Caco-2 (cell line): ENCODE results near the gene HOXB9. TPM values are rescaled to one million over a fixed set of nuclear protein-coding genes. Genes with fewer than 3 reads are reported as not detected.

Source experiments
- BruUV-seq: library from RNA; stranded (reverse); fragments of 400-500 nt; replicated peaks from 2 replicates; lab custom pipeline; 2021; lab: Mats Ljungman, UMichigan
- CTCF ChIA-PET: fragments of 300-600 bp; sonication (Branson Sonifier 250); formaldehyde crosslinking; loops from one replicate; lab custom pipeline; 2022; ENCODE audit warnings: antibody characterized with exemption; lab: Charles Lee
- POLR2A ChIA-PET: fragments of 300-600 bp; sonication (Branson Sonifier 250); formaldehyde crosslinking; loops from one replicate; lab custom pipeline; 2022; ENCODE audit warnings: antibody characterized with exemption; lab: Charles Lee
- DNase-seq, 2 experiments: peaks; one replicate each; pipeline versions ENCODE4 v3.0.0 to v3.0.0-alpha.2; 2020 to 2022
- H3K27me3 ChIP-seq: replicated peaks from 2 replicates; pipeline ENCODE4 v1.6.0; 2011; ENCODE audit warnings: low read length; ENCODE audit not compliant: control insufficient read depth, insufficient read depth
- H3K36me3 ChIP-seq: 2 replicates; pipeline ENCODE4 v1.5.1; 2011; ENCODE audit warnings: low read length; ENCODE audit not compliant: control insufficient read depth, insufficient read depth
- H3K4me1 ChIP-seq: fragments of 250-450 bp; sonication (Bioruptor Pico); 2 replicates; pipeline ENCODE4 v1.5.1; 2020; ENCODE audit warnings: mild to moderate bottlenecking
- H3K4me3 ChIP-seq: 2 replicates; pipeline ENCODE4 v1.5.1; 2011; ENCODE audit warnings: low read depth, mild to moderate bottlenecking, control low read depth, low read length
- H3K9me3 ChIP-seq: fragments of 250-450 bp; sonication (Bioruptor Pico); 2 replicates; pipeline ENCODE4 v1.5.1; 2020; ENCODE audit warnings: mild to moderate bottlenecking, moderate library complexity
- H3K27ac Mint-ChIP-seq: one replicate; pipeline ENCODE4 v1.8.0; 2022; ENCODE audit warnings: mixed read lengths; ENCODE audit not compliant: unreplicated experiment
- H3K27me3 Mint-ChIP-seq: one replicate; pipeline ENCODE4 v1.8.0; 2022; ENCODE audit warnings: mixed read lengths; ENCODE audit not compliant: insufficient read depth, unreplicated experiment
- H3K36me3 Mint-ChIP-seq: one replicate; pipeline ENCODE4 v1.8.0; 2022; ENCODE audit warnings: mild to moderate bottlenecking, mixed read lengths; ENCODE audit not compliant: insufficient read depth, unreplicated experiment
- H3K4me1 Mint-ChIP-seq: one replicate; pipeline ENCODE4 v1.8.0; 2022; ENCODE audit warnings: low read depth, mixed read lengths; ENCODE audit not compliant: unreplicated experiment
- H3K4me3 Mint-ChIP-seq: one replicate; pipeline ENCODE4 v1.8.0; 2022; ENCODE audit warnings: mild to moderate bottlenecking, moderate library complexity, mixed read lengths; ENCODE audit not compliant: unreplicated experiment
- H3K9me3 Mint-ChIP-seq: one replicate; pipeline ENCODE4 v1.8.0; 2022; ENCODE audit warnings: mixed read lengths; ENCODE audit not compliant: unreplicated experiment
- intact Hi-C: fragments of 100-400 bp; cut with micrococcal nuclease; formaldehyde crosslinking; loops from one replicate; pipeline ENCODE4 v1.10.0; 2022; ENCODE audit not compliant: unreplicated experiment
- total RNA-seq: library from RNA; stranded (reverse); gene quantifications from 2 replicates; pipeline ENCODE4 v1.2.3, GENCODE V29; 2022
- TF ChIP-seq, protein P1 (sequence below), 2 experiments: fragments of 200-600 bp in 1 of 2; IDR thresholded peaks; 1 replicate in 1 of 2; 2 replicates in 1 of 2; pipeline versions ENCODE4 v1.5.1 to v1.8.0; 2011 to 2022; ENCODE audit warnings: antibody characterized with exemption in 1 of 2, control low read depth in 1 of 2, inconsistent platforms in 1 of 2, low read depth in 1 of 2, low read length in 1 of 2, mild to moderate bottlenecking in 1 of 2, moderate library complexity in 1 of 2; ENCODE audit not compliant: insufficient read depth in 1 of 2, severe bottlenecking in 1 of 2, unreplicated experiment in 1 of 2

HOXB9 gene
- total RNA-seq, 1 experiment from 2014 or later, result 4.5 TPM

GRCh38 chr17:48597528-48597777 lies 28.7 kb downstream of the HOXB9 start:
- Histone ChIP-seq H3K36me3 (no peaks in the 10 kb centered on the region), H3K27me3 (peaks cover 4% of the 10 kb centered on the region), H3K4me3 (peak overlapping the region; percentile 52), H3K4me1 (peaks cover 40% of the 10 kb centered on the region), H3K9me3 (no peaks in the 10 kb centered on the region)
- H3K36me3 Mint-ChIP-seq, result no peaks in the 10 kb centered on the region
- H3K9me3 Mint-ChIP-seq, result no peaks in the 10 kb centered on the region
- ChIA-PET CTCF (interaction anchor here (0.6 kb wide), 1 partner anchor 455 kb away, joined by 3 read pairs; no protein-coding TSS in a partner anchor), POLR2A (no interaction called here)
- H3K27ac Mint-ChIP-seq, result no peak overlapping the region
- TF ChIP-seq, protein P1, sequence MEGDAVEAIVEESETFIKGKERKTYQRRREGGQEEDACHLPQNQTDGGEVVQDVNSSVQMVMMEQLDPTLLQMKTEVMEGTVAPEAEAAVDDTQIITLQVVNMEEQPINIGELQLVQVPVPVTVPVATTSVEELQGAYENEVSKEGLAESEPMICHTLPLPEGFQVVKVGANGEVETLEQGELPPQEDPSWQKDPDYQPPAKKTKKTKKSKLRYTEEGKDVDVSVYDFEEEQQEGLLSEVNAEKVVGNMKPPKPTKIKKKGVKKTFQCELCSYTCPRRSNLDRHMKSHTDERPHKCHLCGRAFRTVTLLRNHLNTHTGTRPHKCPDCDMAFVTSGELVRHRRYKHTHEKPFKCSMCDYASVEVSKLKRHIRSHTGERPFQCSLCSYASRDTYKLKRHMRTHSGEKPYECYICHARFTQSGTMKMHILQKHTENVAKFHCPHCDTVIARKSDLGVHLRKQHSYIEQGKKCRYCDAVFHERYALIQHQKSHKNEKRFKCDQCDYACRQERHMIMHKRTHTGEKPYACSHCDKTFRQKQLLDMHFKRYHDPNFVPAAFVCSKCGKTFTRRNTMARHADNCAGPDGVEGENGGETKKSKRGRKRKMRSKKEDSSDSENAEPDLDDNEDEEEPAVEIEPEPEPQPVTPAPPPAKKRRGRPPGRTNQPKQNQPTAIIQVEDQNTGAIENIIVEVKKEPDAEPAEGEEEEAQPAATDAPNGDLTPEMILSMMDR (IDR thresholded peaks at IDR 0.05; ENCODE audit: insufficient read depth in 1 of 2, low read depth in 1 of 2, low read length in 1 of 2, severe bottlenecking in 1 of 2, unreplicated experiment in 1 of 2), result no peak
- no TSS peak for BruUV-seq
- H3K27me3 Mint-ChIP-seq, result peaks cover 18% of the 10 kb centered on the region
- peaks cover 34% of the 10 kb centered on the region for H3K4me1 Mint-ChIP-seq
- DNase-seq, result no peak
- intact Hi-C loops, result no loop called here
- peak overlapping the region; percentile 86 for H3K4me3 Mint-ChIP-seq

- Histone ChIP-seq H3K9me3 (no peaks in the 10 kb centered on the region), H3K27me3 (peaks cover 4% of the 10 kb centered on the region), H3K36me3 (no peaks in the 10 kb centered on the region), H3K4me1 (peaks cover 38% of the 10 kb centered on the region), H3K4me3 (no peak overlapping the region)
- Mint-ChIP-seq H3K9me3 (no peaks in the 10 kb centered on the region), H3K4me1 (peaks cover 34% of the 10 kb centered on the region), H3K27ac (no peak overlapping the region), H3K4me3 (peak overlapping the region; percentile 86), H3K27me3 (peaks cover 18% of the 10 kb centered on the region), H3K36me3 (no peaks in the 10 kb centered on the region)
- no peak for DNase-seq
- intact Hi-C loops, result no loop called here
- ChIA-PET POLR2A (interaction anchor here (0.6 kb wide), 1 partner anchor 549 kb away, joined by 3 read pairs; the partner anchor contains the start of gene NFE2L1), CTCF (interaction anchor here (0.6 to 1.3 kb wide), 2 partner anchors 9 to 454 kb away, joined by 3 read pairs; no protein-coding TSS in a partner anchor)
- TF ChIP-seq, protein P1 (IDR thresholded peaks at IDR 0.05; ENCODE audit: insufficient read depth in 1 of 2, low read depth in 1 of 2, low read length in 1 of 2, severe bottlenecking in 1 of 2, unreplicated experiment in 1 of 2), result no peak
- BruUV-seq, result no TSS peak
Observed at GRCh38 chr17:48596735-48597527, 29.2 kb downstream of the HOXB9 start.

DNA sequence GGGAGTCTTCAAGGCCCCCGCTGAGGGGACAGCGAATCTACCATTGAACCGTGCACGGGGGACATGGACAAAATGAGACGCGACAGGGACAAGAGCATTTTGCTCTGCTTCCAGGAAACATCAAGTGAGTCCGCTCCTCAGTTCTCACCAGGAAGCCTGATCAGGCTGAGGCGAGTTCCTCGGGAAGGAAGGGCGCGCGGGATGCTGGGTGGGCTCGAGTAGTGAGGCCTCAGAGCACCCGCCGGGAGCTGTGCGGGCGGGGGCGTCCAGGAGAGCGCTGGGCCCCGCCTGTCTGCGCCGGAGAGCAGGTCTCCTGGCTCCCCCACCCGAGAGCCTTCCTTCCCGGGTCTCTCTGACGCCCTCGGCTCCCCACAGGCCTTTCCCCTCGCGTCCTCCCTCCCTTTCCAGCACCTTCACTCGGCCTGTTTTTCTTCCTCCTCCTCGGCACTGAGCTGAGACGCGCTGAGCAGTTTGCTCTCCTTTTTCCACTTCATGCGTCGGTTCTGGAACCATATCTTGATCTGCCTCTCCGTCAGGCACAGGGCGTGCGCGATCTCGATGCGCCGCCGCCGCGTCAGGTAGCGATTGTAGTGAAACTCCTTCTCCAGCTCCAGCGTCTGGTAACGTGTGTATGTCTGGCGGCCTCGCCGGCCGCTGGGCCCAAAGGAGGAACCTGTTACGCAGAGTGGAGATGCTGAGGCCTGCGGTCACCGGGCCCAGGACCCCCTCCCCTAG lies 30.0 kb downstream of the HOXB9 start:
- TF ChIP-seq, protein P1 (IDR thresholded peaks at IDR 0.05; ENCODE audit: insufficient read depth in 1 of 2, low read depth in 1 of 2, low read length in 1 of 2, severe bottlenecking in 1 of 2, unreplicated experiment in 1 of 2), result no peak
- DNase-seq, result no peak
- no peak overlapping the region for H3K27ac Mint-ChIP-seq
- H3K4me3 ChIP-seq, result no peak overlapping the region
- H3K9me3 Mint-ChIP-seq, result no peaks in the 10 kb centered on the region
- ChIA-PET POLR2A (interaction anchor here (0.6 kb wide), 1 partner anchor 548 kb away, joined by 3 read pairs; the partner anchor contains the start of gene NFE2L1), CTCF (interaction anchor here (0.7 to 1.3 kb wide), 3 partner anchors 9 to 197 kb away, joined by 3 to 4 read pairs (median 3); no protein-coding TSS in a partner anchor)
- peaks cover 4% of the 10 kb centered on the region for H3K27me3 ChIP-seq
- BruUV-seq, result no TSS peak
- H3K27me3 Mint-ChIP-seq, result peaks cover 18% of the 10 kb centered on the region
- intact Hi-C loops, result no loop called here
- no peak overlapping the region for H3K4me3 Mint-ChIP-seq
- H3K4me1 ChIP-seq, result peaks cover 30% of the 10 kb centered on the region
- H3K36me3 Mint-ChIP-seq, result no peaks in the 10 kb centered on the region
- no peaks in the 10 kb centered on the region for H3K36me3 ChIP-seq
- peaks cover 32% of the 10 kb centered on the region for H3K4me1 Mint-ChIP-seq
- H3K9me3 ChIP-seq, result no peaks in the 10 kb centered on the region
